Ectodermal cell (in vitro differentiated cells): ENCODE results near the gene OPN1MW3. TPM values are rescaled to one million over a fixed set of nuclear protein-coding genes. Genes with fewer than 3 reads are reported as not detected.
"Not testable (repeated sequence)": the region's sequence is repeated elsewhere in the genome, so short reads cannot be mapped to it uniquely, and the experiment has no call there.

ENCODE experiments used
- H3K27ac ChIP-seq: 2 replicates; pipeline ENCODE4 v1.7.0; 2013; ENCODE audit warnings: mild to moderate bottlenecking, low read depth, low read length; ENCODE audit not compliant: insufficient read depth, poor library complexity, severe bottlenecking
- H3K27me3 ChIP-seq: 2 replicates; pipeline ENCODE4 v1.7.0; 2013; ENCODE audit warnings: mild to moderate bottlenecking, low read length; ENCODE audit not compliant: insufficient read depth, control insufficient read depth, poor library complexity, severe bottlenecking
- H3K36me3 ChIP-seq: one replicate; pipeline ENCODE4 v1.7.0; 2013; ENCODE audit warnings: low read length; ENCODE audit not compliant: control insufficient read depth, insufficient read depth
- H3K4me1 ChIP-seq: one replicate; pipeline ENCODE4 v1.7.0; 2013; ENCODE audit warnings: low read length; ENCODE audit not compliant: control insufficient read depth, insufficient read depth
- H3K4me3 ChIP-seq: 2 replicates; pipeline ENCODE4 v1.7.0; 2013; ENCODE audit warnings: low read depth, low read length, control low read depth; ENCODE audit not compliant: insufficient read depth
- H3K9me3 ChIP-seq: 2 replicates; pipeline ENCODE4 v1.7.0; 2013; ENCODE audit warnings: mild to moderate bottlenecking, low read length, moderate library complexity; ENCODE audit not compliant: control insufficient read depth
- WGBS, 2 experiments: methylation state at CpG; one replicate each; pipeline ENCODE4 v1.1.7; 2013; ENCODE audit warnings: missing lambda C conversion rate in 2 of 2; 5-methylcytosine and 5-hydroxymethylcytosine counted together
- polyA plus RNA-seq, 4 experiments: library from polyadenylated mRNA; stranded (reverse); fragments of 50-300 nt; gene quantifications; one replicate each; pipeline ENCODE4 v1.2.3, GENCODE V29; 2013

The OPN1MW3 gene
- not detected for polyA plus RNA-seq (2013, experiment 1 of 4)
- not detected for polyA plus RNA-seq (2013, experiment 2 of 4)
- polyA plus RNA-seq (2013, experiment 3 of 4) = not detected
- polyA plus RNA-seq (2013, experiment 4 of 4) = not detected

- not testable (repeated sequence) for H3K36me3 ChIP-seq, H3K9me3 ChIP-seq, H3K27ac ChIP-seq, H3K4me1 ChIP-seq, H3K4me3 ChIP-seq, H3K27me3 ChIP-seq
- no CpG with 5 or more reads among the region's 17 CpGs for WGBS, 2 experiments
Measured at GRCh38 chrX:154257282-154257681, at the start of gene OPN1MW3. OPN1MW3 (plus strand) TSS chrX:154257582; CDS start chrX:154257620, 38 bp downstream.

- not testable (repeated sequence) for H3K36me3 ChIP-seq, H3K4me1 ChIP-seq, H3K27me3 ChIP-seq, H3K27ac ChIP-seq, H3K4me3 ChIP-seq, H3K9me3 ChIP-seq
- no CpG with 5 or more reads among the region's 21 CpGs for WGBS, 2 experiments
Measured at GRCh38 chrX:154209670-154210418, 47.5 kb upstream of the OPN1MW3 start.

GRCh38 chrX:154211057-154211456 lies 46.3 kb upstream of the OPN1MW3 start:
- H3K27me3 ChIP-seq, H3K36me3 ChIP-seq, H3K9me3 ChIP-seq, H3K4me1 ChIP-seq, H3K27ac ChIP-seq, H3K4me3 ChIP-seq: not testable (repeated sequence)
- WGBS, 2 experiments = 59 to 70% methylated on average over 4 of the region's 9 CpGs

GRCh38 chrX:154211499-154211898 lies 45.9 kb upstream of the OPN1MW3 start:
- not testable (repeated sequence) for H3K36me3 ChIP-seq, H3K4me3 ChIP-seq, H3K27me3 ChIP-seq, H3K4me1 ChIP-seq, H3K9me3 ChIP-seq, H3K27ac ChIP-seq
- no CpG with 5 or more reads among the region's 10 CpGs for WGBS, 2 experiments

- H3K4me1 ChIP-seq, H3K36me3 ChIP-seq, H3K9me3 ChIP-seq, H3K27me3 ChIP-seq, H3K27ac ChIP-seq, H3K4me3 ChIP-seq: not testable (repeated sequence)
- WGBS, 2 experiments = no CpG with 5 or more reads among the region's 16 CpGs
Measured at GRCh38 chrX:154219456-154219855, 37.9 kb upstream of the OPN1MW3 start, which contains the start of gene OPN1MW2. OPN1MW2 (plus strand) TSS chrX:154219756; CDS start chrX:154219816, 60 bp downstream.

- not testable (repeated sequence) for H3K27ac ChIP-seq, H3K36me3 ChIP-seq, H3K27me3 ChIP-seq, H3K4me3 ChIP-seq, H3K9me3 ChIP-seq, H3K4me1 ChIP-seq
- WGBS, 2 experiments = no CpG with 5 or more reads among the region's 6 CpGs
Measured at GRCh38 chrX:154225292-154225691, 32.1 kb upstream of the OPN1MW3 start.

GRCh38 chrX:154226706-154227105 lies 30.7 kb upstream of the OPN1MW3 start:
- not testable (repeated sequence) for H3K4me3 ChIP-seq, H3K36me3 ChIP-seq, H3K9me3 ChIP-seq, H3K4me1 ChIP-seq, H3K27me3 ChIP-seq, H3K27ac ChIP-seq
- no CpG with 5 or more reads among the region's 9 CpGs for WGBS, 2 experiments

GRCh38 chrX:154231443-154231842 lies 25.9 kb upstream of the OPN1MW3 start:
- not testable (repeated sequence) for H3K9me3 ChIP-seq, H3K27ac ChIP-seq
- WGBS, 2 experiments = no CpG with 5 or more reads among the region's 3 CpGs

GRCh38 chrX:154233620-154234019 lies 23.8 kb upstream of the OPN1MW3 start:
- H3K4me1 ChIP-seq, H3K36me3 ChIP-seq, H3K9me3 ChIP-seq, H3K4me3 ChIP-seq, H3K27me3 ChIP-seq, H3K27ac ChIP-seq: not testable (repeated sequence)
- no CpG with 5 or more reads among the region's 16 CpGs for WGBS, 2 experiments

More at GRCh38 chrX:154231443-154231842, 25.9 kb upstream of the OPN1MW3 start:
- not testable (repeated sequence) for H3K36me3 ChIP-seq, H3K4me1 ChIP-seq, H3K4me3 ChIP-seq, H3K27me3 ChIP-seq

- not testable (repeated sequence) for H3K4me3 ChIP-seq, H3K4me1 ChIP-seq, H3K27me3 ChIP-seq, H3K27ac ChIP-seq, H3K9me3 ChIP-seq, H3K36me3 ChIP-seq
- 89 to 91% methylated on average over 4 to 5 of the region's 11 CpGs for WGBS, 2 experiments
Measured at GRCh38 chrX:154238939-154239559, 18.3 kb upstream of the OPN1MW3 start.
